ENCODE measurements around the gene ATG4A.
A peak's percentile ranks its signal among the peaks of the same experiment; 100 is the strongest.

The ATG4A gene, protein sequence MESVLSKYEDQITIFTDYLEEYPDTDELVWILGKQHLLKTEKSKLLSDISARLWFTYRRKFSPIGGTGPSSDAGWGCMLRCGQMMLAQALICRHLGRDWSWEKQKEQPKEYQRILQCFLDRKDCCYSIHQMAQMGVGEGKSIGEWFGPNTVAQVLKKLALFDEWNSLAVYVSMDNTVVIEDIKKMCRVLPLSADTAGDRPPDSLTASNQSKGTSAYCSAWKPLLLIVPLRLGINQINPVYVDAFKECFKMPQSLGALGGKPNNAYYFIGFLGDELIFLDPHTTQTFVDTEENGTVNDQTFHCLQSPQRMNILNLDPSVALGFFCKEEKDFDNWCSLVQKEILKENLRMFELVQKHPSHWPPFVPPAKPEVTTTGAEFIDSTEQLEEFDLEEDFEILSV

DNA sequence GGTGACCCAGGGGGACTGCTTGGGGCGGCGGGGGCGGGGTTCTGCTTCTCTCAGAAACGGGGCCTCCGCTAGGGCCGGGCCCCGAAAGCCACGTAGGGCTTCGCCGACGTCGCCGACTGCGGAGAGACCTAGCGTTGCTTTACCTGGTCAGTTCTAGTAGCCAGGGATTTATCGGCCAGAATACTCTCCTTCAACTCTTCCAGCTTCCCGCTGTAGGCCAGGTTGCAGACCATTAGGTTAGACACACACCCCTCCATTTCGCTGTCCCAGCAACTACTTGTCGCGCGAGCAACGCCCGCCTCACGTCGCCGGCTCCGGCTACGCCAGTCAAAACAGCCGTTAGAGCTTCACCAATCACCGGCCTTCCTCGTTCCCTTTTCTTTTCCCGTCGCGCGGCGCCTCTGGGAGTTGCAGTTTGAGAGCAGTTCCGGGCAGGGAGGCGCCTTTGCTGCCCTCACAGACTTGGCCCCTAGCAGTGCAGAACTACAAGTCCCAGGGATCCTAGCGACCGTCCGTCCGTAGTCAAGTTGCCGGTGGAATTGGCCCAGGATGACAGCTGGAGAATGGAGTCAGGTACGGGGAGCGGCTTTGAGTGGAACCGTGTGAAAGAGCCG lies at the start of gene ATG4A, which contains the start of gene PSMD10:
Gene ATG4A (plus strand): TSS at position 515 of the 614 bp plus-strand sequence. CDS start 49 bp downstream, at position 564.
Gene PSMD10 (minus strand): TSS at position 279 of the 614 bp plus-strand sequence. CDS start 22 bp downstream, at position 257.
- DNase-seq, result peak; percentile 93

DNA sequence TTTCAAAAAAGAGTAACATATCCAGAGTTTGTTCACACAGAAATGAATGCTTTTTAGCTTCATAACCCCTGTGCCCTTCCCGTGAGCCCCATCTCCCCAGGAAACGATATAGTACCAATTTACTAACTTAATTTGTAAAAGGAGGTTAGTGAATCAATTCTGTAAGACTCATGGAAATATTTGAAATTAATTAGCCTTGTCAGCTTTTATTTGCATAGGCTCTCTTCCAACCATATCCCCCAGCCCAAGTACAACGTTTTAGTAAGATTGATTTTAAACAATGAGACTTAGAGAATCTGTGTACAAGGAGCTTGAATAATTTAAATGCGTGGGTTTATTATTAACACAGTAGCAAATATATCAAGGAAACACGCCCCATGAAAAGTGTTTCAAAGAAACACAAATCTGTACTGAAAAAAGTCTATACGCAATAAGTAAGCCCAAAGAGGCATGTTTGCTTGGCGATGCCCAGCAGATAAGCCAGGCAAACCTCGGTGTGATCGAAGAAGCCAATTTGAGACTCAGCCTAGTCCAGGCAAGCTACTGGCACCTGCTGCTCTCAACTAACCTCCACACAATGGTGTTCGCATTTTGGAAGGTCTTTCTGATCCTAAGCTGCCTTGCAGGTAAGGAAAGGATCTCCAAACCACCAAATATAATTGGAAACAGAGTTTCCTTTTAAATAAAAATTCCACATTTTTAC lies 46.9 kb upstream of the ATG4A start, which contains the start of gene VSIG1:
Gene VSIG1 (plus strand): TSS at position 512 of the 703 bp plus-strand sequence. CDS start 66 bp downstream, at position 578.
- DNase-seq, result no peak

DNA sequence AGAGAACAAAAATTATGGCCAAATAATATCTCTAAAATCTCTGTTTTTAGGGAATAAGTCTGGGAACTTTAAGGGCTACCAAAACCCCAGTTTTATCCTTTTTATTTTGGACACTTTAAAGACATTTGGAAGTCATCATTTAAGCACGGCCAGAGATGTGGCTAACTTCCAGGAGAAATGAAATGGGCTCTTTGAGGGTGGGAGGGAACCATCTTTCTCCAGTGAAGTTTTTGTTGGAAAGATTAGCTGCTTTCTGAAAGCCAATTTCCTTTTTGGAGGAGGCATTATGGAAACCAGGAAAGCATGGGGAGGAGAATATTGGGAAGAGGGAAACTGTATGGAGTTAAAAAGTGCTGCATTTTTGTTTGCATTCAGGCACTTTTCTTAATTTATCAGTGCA lies 41.9 kb upstream of the ATG4A start:
- no peak for DNase-seq

DNA sequence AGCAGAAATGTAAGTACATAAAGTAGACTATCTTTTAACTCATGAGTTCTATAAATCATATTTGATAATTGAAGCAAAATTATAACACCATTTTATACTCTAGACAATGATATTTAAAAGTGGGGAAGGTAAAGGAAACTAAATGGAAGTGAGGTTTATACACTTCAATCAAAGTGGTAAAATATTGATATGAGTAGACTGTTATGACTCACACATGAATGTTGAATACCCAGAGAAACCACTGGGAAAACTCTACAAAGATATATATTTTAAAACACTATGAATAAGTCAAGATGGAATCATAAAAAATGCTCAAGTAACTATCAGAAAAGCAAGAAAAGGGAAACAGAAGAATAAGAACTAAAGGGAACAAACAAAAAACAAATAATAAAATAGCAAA lies 38.4 kb upstream of the ATG4A start:
- DNase-seq, result no peak

DNA sequence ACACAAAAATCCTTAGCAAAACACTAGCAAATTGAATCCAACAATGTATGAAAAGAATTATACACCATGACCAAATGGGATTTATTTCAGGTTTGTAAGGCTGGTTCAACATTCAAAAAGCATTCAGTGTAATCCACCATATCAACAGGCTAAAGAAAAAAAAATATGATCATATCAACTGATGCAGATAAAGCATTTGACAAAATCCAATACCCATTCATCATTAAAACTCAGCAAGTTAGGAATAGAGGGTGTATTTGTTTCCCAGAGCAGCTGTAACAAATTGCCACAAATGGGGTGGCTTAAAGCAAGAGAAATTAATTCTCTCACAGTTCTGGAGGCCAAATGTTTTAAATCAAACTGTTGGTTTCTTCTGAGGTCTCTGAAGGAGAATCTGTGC lies 36.0 kb upstream of the ATG4A start:
- no peak for DNase-seq

DNA sequence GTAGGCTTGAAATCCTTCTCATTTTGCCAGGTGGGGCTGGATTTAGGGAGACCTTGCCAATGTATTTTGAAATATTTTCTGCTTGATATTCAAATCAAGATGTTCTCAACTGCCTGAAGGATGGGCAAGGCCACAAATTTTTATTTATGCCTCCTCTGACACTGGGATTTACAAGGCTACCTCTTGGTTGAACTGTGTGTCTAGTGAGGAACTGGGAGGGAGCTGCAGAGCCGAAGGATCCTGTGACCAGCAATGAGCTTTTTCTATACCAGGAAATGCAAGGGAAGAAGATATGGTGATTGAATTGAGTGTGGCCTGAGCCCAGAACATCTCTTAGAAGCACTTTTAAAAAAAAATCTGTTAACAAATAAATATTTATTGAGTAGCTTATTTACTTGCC lies 31.8 kb upstream of the ATG4A start:
- no peak for DNase-seq

DNA sequence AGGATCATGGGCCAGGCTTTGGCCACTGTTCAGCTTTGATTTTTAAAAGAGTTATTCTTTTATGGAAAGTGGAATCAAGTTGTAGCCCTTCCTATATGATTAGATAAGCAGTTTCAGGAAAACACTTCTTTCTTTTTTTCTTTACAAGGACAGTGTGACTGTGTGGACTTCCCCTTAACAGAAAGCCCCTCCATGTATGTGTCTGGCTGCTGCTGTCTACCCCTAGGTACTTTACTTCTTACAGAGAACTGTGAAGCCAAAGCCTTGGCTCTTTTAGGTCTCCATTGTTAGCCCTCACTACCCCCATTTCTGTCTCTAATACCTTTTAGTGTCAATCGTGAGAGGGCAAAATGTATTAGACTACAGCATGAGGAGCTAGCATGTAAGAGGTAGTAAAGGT lies 27.6 kb upstream of the ATG4A start:
- DNase-seq, result no peak

DNA sequence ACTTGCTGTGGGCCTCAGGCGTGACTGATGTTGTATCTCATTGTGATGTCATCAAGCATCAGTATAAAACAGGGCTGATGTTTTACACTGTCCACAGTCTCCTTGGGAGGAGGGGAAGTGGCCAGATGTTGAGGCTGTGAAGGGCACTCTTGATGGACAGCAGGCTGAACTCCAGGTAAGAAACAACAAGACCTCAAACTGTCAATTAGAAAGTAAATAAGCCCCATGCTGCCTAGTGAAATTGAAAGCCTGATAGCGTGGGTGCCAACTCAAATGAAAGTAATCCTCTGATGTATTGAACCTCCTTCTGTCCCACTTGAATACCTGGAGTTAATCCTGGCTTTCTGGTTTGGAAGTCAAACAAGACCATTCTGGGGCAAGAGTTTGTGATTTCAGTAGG lies 27.0 kb upstream of the ATG4A start:
- no peak for DNase-seq

DNA sequence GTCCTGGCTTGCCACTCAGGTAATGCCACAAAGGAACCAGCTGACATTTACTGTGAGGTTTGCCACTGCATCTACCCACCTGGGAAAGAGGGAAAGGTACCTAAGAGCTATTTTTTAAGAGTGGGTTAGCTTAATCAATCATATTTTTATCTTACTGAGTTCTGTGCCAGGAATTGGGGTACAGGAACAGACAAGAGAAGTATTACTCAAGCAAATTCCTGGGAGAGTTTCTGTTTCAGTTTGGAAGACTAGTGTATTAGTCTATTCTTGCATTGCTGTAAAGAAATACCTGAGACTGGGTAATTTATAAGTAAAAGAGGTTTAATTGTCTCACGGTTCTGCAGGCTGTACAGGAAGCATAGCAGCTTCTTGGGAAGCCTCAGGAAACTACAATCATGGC lies 23.5 kb upstream of the ATG4A start:
- DNase-seq, result no peak

DNA sequence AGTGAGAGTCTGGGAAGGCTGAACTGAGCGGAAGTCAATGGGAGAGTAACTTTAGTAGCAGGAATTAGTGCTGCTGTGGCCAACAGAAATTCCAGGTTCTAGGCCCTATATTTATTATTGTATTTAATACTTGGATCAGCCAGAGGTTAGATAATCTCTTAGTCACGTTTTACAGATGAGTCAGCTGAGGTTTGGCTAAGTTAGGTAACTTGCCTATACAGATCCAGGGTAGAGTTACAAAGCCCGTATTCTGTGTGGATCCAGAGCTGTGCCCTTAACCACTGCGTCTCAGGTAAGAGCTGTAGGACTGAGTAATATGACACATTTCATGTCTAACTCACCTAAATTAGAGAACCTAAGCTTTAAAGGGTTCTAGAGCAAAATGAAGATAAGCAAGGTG lies 20.7 kb upstream of the ATG4A start:
- DNase-seq, result no peak

DNA sequence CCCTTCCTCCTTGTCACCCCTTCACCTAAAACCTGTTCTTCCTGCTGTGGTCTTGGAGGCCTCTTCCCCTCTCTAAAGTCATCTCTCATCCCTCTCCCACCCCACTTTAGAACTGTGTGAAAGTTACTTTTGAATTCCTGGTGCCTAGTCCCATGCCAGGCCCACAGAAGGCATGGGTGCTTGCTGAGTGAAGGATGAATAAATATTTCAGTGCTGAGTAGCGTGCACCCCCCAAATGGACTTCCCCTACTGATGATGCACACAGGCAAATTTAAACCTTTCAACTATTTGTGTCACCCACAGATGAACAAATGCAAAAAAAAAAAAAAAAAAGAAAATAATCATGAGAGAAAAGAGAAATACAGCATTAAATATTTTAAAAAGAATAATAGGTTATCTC lies 20.0 kb upstream of the ATG4A start:
- DNase-seq, result no peak

DNA sequence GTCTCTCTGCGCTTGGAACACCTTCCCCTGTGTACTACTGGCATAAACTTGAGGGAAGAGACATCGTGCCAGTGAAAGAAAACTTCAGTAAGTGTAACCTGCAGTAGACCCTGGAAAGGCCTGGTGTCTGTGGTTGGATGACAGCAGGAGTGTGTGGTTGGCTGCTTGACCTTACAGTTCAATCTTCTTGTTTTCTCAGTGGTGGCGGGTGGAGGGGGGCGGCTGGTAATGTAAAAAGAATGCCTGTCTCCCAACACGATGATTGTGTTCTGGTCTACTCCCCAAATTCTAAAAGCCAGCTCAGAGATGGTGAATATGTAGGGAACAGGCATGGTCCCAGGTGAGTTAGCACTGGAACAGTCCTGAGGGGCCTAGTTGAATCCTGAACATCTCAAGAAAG lies 18.8 kb upstream of the ATG4A start:
- no peak for DNase-seq

DNA sequence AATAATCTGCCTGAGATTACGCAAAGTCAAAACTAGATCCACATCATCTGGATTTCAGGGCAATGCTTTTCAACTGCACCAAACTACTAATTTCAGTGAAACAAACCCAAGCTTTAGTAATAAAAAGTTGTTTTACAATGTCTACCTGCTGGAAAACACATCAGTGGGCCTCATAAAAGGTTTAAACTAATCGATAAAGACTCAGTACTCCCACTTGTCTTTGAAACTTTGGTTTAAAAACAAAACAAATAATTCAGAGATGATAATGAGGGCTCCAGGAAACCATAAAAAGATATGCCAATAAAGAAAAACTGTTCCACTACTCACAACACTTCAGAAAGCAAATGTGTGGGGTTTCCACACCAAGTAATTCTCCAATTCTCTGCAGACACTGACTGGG lies 10.5 kb upstream of the ATG4A start:
- no peak for DNase-seq

DNA sequence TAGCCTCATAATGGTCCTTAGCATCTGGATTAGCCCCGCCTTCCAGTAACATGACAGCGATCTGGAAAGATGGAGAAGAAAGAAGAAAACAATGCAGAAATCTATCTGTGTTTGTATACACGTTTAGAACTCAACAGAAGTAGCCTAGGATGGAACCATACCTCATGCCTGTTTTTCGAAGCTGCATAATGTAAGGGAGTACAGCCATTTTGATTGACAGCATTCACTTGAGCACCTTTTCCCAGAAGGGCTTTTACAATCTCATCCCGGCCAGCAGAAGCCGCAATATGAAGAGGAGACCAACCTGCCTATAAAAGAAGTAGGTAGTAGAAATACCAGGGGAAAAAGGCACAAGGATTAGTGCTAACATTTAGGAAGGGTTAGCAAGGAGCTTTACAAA lies 3.8 kb upstream of the ATG4A start:
- DNase-seq, result no peak

DNA sequence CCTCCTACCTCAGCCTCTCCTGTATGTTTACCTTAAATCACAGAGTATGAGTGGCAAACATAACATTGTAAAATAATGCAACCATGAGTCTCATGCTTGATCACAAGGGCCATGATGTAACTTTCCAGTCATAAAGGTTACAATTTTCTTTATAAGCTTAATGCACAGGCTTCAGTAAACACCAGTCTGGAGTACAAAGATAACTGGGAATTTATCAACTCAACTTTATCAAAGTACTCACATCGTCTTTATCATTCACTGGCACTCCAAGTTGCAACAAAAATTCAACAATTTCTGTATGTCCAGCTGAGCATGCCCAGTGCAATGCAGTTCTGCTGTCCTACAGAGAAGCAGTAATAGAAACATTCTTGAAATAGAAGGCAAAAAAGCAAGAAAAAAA lies 3.1 kb upstream of the ATG4A start:
- no peak for DNase-seq

DNA sequence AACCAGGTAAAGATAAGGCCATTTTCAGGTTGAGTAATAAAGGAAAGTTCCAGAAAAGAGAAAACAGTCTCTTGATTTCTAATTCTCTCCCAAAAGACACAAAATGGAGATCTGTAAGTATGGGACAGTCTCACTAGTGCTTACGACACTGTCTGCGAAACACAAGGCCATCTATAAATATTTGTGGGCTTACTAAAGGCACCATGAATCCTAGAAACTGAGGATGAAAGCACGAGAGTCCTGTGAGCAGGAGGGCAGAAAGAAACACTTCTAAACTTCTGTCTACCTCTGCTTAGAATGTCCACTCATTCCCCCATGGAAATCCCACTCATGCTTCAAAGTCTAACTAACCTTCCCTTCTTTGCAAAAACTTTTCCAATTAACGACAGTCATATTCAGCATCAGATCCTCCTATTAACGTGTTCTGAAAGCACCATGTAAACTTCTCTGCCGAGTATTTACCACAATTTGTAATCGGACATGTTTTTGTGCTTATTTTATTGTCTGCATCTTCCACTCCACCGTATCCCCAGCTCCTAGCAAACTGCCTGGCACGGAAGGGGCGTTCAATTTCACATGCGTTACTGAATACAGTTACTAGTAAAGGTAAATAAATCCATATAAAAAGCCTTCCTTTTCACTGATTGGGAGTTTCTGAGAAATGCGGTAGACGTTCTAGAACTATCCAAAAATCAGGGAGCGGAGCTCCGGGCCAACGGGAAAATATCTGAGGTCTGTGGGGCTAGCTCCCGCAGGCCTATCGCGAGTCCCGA lies 901 bp upstream of the ATG4A start:
- no peak for DNase-seq

DNA sequence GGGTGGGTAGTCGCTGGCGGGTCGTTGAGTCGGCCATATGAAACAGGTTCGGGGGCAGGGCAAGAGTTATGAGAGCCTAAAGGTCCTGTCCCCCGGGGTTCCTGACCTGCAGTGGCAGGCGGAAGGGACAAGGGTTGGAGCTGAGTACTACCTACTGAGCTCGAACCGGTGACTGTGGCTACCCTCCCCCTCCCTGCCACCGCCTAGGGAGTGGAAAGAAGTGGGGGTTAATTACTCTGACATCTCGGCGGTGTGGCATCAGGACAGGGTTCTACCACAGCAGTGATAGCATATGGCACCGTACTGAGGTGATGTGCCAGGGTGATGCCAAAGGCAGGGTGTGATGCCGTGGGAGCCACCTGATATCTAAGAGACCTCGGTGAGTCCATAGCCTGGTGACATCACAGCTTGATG lies 307 bp downstream of the ATG4A start:
- no peak for DNase-seq

DNA sequence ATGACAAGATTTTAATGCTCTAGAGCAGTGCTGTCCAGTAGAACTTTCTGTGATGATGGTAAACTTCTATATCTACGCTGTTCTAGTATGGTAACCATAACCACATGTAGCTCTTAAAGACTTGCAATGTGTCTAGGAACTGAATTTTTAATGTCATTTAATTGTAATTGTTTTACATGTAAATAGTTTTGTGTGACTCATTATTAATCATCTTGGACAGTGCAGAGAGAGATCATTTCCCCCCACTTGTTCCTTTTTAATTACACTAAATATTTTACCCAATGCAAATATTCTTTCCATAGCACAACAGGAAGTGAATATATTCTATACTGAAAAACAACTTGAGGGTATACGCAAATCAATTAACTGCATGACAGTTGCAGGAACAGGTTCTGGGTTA lies 5.8 kb downstream of the ATG4A start:
- no peak for DNase-seq

DNA sequence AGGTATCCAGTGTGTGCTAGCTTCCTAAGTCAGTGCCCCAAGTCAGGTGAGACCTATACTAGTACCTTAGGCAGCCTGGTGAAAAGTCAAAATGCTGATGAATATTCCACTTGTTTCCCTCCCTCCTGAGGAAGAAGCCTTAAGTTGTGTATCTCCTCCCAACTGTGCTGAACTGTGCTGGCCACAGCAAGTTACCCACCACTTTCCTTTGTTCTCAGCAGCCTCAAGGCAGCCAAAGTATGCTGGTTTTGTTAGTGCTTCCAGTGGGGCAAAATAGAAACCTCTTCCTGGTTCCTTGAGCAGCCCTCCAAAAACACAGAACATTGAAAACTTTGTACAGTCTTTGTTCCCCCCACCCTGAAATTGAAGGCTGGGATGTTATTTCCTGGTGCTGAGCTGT lies 13.9 kb downstream of the ATG4A start:
- DNase-seq, result no peak

DNA sequence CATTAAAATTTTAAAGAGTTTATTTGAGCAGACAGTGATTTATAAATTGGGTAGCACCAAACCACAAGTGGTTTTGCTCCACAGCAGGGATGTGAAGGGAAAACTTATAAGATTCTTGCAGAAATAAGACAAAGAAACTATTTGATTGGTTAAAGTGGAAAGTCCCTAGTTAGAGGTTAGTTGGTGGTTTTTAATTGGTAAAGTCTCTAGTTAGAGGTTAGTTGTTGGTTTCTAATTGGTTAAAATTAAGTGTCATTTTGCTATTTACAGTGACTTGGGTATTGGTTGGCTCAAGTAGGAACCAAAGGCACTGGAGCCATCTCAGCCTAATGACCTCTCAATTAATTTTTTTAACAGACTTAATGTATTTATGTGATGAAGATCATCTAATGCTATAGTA lies 23.0 kb downstream of the ATG4A start:
- DNase-seq, result no peak

DNA sequence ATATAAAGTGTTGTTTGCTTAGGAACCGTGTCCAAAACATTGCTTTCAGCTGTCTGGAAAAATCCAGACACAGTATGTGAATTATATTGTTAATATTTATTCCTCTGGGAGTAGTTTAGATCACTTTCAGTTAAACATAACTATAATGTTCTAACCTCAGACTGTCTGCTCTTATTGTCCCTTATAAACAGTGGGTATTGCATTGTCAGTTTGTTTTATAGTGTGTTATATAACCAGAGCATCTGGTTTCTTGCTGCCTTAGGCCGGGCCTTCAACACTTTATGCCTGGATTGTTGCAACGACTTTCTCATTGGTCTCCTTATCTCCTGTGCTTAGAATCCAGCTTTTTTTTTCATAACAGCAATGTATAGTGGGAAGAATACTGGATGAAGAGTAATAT lies 26.4 kb downstream of the ATG4A start:
- no peak for DNase-seq

DNA sequence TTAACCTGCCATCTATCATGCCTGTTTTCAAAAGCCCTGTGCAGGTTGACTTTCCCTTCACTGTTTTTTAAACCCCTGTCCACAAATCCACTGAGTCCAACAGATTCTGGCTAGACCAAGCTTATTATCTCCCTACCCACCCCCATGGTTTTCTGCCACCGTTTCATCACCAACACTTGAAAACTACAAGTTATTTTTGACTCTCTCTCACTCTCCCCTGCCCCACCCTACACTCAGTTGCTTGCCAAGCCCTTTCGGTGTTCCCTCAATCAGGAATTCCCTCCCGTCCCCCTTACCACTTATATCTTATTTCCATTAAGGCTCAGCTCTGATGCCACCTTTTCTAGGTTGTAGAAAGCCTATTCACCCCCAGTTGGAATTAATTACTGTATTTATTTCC lies 29.7 kb downstream of the ATG4A start:
- DNase-seq, result no peak

DNA sequence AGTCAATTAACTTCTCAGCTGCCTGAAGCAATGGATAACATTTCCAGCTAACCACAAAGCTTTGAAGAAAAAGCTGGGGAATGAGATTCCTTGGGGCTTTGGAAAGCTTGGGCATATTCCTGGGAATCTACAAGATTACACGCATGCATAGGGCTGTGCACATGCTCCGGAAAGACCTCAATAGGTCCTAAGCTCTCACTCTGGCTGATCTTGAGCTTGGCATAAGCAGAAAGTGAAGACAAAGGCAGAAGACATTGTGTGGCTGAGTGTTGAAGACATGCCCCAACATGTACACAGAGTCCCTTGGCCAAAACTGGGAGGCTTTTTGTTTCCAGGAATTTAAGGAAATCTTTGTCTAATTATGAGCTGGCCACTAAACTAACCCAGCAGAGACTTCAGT lies 31.2 kb downstream of the ATG4A start:
- no peak for DNase-seq
